K562 (cell line): Measurements from ENCODE around the gene STT3B. TPM values are rescaled to one million over a fixed set of nuclear protein-coding genes. Genes with fewer than 3 reads are reported as not detected.

Experiments used
- CSDE1 ChIP-seq, 2 experiments: fragments of 450-650 bp; IDR thresholded peaks; 2 replicates each; pipeline ENCODE4 v1.6.1; 2016; ENCODE audit warnings: mild to moderate bottlenecking in 1 of 2
- E2F3 ChIP-seq: fragments of 250-450 bp; sonication (Bioruptor Pico); IDR thresholded peaks from 2 replicates; pipeline ENCODE4 v1.4.0; 2020; ENCODE audit warnings: mild to moderate bottlenecking
- ESRRA ChIP-seq: fragments of 450-650 bp; IDR thresholded peaks from 2 replicates; pipeline ENCODE4 v1.6.1; 2014; ENCODE audit warnings: low read depth, mild to moderate bottlenecking, moderate library complexity, borderline replicate concordance
- ETV5 ChIP-seq: sonication (generic); formaldehyde crosslinking; IDR thresholded peaks from 2 replicates; pipeline ENCODE4 v1.4.0; 2020; ENCODE audit warnings: low read depth, mild to moderate bottlenecking, missing genetic modification reagents
- ILF3 ChIP-seq: fragments of 450-650 bp; IDR thresholded peaks from 2 replicates; pipeline ENCODE4 v1.6.1; 2018; ENCODE audit warnings: antibody characterized with exemption, mild to moderate bottlenecking, moderate library complexity, borderline replicate concordance
- JUN ChIP-seq, 2 experiments: sonication (generic) in 1 of 2; formaldehyde crosslinking in 1 of 2; IDR thresholded peaks; 2 replicates each; pipeline versions ENCODE4 v1.6.1 to v1.8.0; 2012 to 2022; ENCODE audit warnings: borderline replicate concordance in 2 of 2, mild to moderate bottlenecking in 2 of 2, improper control_type of control experiment in 1 of 2, low read depth in 1 of 2, low read length in 1 of 2, missing genetic modification reagents in 1 of 2
- NFE2 ChIP-seq: IDR thresholded peaks from 2 replicates; pipeline ENCODE4 v1.6.1; 2014; ENCODE audit warnings: antibody characterized with exemption, low read depth
- NFIC ChIP-seq: fragments of 450-650 bp; IDR thresholded peaks from 2 replicates; pipeline ENCODE4 v1.6.1; 2017; ENCODE audit warnings: mild to moderate bottlenecking, inconsistent platforms
- PML ChIP-seq: IDR thresholded peaks from 2 replicates; pipeline ENCODE4 v1.6.1; 2012; ENCODE audit warnings: low read length, inconsistent platforms
- POLR2AphosphoS5 ChIP-seq: IDR thresholded peaks from 2 replicates; pipeline ENCODE4 v1.6.1; 2011; ENCODE audit warnings: mild to moderate bottlenecking, low read depth, low read length, moderate library complexity; ENCODE audit not compliant: control insufficient read depth, insufficient read depth
- RBM39 ChIP-seq: fragments of 200-400 bp; formaldehyde crosslinking; optimal IDR thresholded peaks from 2 replicates; pipeline ENCODE3; 2018; ENCODE audit warnings: low read depth, low read length
- RFX5 ChIP-seq: IDR thresholded peaks from 2 replicates; pipeline ENCODE4 v1.6.1; 2011; ENCODE audit warnings: low read depth, mild to moderate bottlenecking, improper control_type of control experiment, low read length
- RNF2 ChIP-seq: sonication (generic); IDR thresholded peaks from 2 replicates; pipeline ENCODE4 v1.6.1; 2016
- TCF3 ChIP-seq: sonication (generic); formaldehyde crosslinking; IDR thresholded peaks from 2 replicates; pipeline ENCODE4 v1.4.0; 2020; ENCODE audit warnings: mild to moderate bottlenecking, missing genetic modification reagents
- ZNF354B ChIP-seq: fragments of 250-450 bp; sonication (Bioruptor Pico); IDR thresholded peaks from 2 replicates; pipeline ENCODE4 v1.4.0; 2020
- polyA plus RNA-seq, 8 experiments: library from polyadenylated mRNA; depleted of rRNA in 4 of 8; stranded (reverse) in 5 of 8; unstranded in 3 of 8; fragments of >200 nt; fragmentation: Nextera tagmentation in 2 of 8; fragmentation: Illumina TruSeq in 1 of 8; extraction: Ambion mirVana in 2 of 8; extraction: Trizol in 1 of 8; gene quantifications; 2 replicates each; pipeline versions ENCODE4 v1.2.1 to v1.2.3, GENCODE V29; 2011 to 2014; ENCODE audit warnings: inconsistent platforms in 1 of 8, missing spikeins in 1 of 8
- total RNA-seq, 7 experiments: library from RNA; depleted of rRNA in 6 of 7; stranded (reverse); fragments of >200 nt in 6 of 7; fragmentation: Illumina TruSeq in 2 of 7; extraction: Trizol in 2 of 7; gene quantifications; 2 replicates each; pipeline versions ENCODE4 v1.2.1 to v1.2.3, GENCODE V29; 2011 to 2021; ENCODE audit warnings: low replicate concordance in 1 of 7
- TF ChIP-seq, protein P1 (sequence below): conservative IDR thresholded peaks from 2 replicates; pipeline ENCODE4 v1.6.1; 2011; ENCODE audit warnings: low read depth, mild to moderate bottlenecking, low read length; ENCODE audit not compliant: control insufficient read depth
- TF ChIP-seq, protein P2 (sequence below), 2 experiments: fragments of 450-650 bp in 1 of 2; IDR thresholded peaks; 2 replicates each; pipeline ENCODE4 v1.6.1; 2011 to 2017; ENCODE audit warnings: low read depth in 2 of 2, antibody characterized with exemption in 1 of 2, borderline replicate concordance in 1 of 2, low read length in 1 of 2, mild to moderate bottlenecking in 1 of 2, mixed read lengths in 1 of 2; ENCODE audit not compliant: control insufficient read depth in 1 of 2
- TF ChIP-seq, protein P3 (sequence below): sonication (generic); formaldehyde crosslinking; IDR thresholded peaks from 2 replicates; pipeline ENCODE4 v1.5.0; 2020; ENCODE audit warnings: missing genetic modification reagents
- TF ChIP-seq, protein P4 (sequence below), 2 experiments: fragments of 450-650 bp; IDR thresholded peaks; 2 replicates each; pipeline ENCODE4 v1.6.1; 2018; ENCODE audit warnings: mild to moderate bottlenecking in 2 of 2, low read depth in 1 of 2; ENCODE audit not compliant: partially characterized antibody in 2 of 2

The STT3B gene
- total and polyA plus RNA-seq, 9 of the 15 experiments (the other 6 are each of a cell fraction or from before 2014, with no cell fraction given), result 22.4 to 147 (median 100) TPM

DNA sequence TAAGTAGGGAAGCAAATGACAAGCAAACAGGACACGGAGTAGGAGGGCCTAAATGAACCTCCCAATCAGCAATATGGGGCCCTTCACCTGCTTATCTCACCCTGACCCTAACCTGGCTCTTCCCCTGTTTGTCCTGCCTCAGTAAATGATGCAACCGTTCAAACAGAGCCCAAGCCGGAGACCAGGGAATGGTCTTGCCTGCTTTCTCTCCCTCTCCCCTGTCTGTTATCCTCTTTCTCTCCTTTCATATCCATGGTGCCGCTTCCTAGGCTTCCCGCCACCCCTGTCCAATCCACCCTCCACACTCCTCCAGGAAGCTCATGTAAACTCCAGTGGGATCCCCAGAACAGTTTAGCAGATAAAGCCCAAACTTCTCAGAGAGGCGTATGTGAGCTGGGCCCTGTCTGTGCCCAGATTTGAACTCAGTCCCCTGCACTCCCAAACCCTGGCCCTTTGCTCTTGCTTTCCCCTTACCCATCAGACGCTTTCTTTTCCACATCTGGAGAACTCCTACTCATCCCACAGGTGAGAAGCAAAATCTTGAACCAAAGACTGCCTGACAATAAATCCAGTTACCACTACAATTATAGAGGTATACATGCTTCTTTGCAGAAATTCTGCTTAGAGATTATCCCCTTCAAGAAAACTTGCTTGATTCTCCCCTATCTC is 45.7 kb upstream of the STT3B start (continued):
- TF ChIP-seq, protein P1, sequence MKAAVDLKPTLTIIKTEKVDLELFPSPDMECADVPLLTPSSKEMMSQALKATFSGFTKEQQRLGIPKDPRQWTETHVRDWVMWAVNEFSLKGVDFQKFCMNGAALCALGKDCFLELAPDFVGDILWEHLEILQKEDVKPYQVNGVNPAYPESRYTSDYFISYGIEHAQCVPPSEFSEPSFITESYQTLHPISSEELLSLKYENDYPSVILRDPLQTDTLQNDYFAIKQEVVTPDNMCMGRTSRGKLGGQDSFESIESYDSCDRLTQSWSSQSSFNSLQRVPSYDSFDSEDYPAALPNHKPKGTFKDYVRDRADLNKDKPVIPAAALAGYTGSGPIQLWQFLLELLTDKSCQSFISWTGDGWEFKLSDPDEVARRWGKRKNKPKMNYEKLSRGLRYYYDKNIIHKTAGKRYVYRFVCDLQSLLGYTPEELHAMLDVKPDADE, result no peak
- TF ChIP-seq PML, result no peak
- no peak for TF ChIP-seq RBM39
- TF ChIP-seq, protein P2, sequence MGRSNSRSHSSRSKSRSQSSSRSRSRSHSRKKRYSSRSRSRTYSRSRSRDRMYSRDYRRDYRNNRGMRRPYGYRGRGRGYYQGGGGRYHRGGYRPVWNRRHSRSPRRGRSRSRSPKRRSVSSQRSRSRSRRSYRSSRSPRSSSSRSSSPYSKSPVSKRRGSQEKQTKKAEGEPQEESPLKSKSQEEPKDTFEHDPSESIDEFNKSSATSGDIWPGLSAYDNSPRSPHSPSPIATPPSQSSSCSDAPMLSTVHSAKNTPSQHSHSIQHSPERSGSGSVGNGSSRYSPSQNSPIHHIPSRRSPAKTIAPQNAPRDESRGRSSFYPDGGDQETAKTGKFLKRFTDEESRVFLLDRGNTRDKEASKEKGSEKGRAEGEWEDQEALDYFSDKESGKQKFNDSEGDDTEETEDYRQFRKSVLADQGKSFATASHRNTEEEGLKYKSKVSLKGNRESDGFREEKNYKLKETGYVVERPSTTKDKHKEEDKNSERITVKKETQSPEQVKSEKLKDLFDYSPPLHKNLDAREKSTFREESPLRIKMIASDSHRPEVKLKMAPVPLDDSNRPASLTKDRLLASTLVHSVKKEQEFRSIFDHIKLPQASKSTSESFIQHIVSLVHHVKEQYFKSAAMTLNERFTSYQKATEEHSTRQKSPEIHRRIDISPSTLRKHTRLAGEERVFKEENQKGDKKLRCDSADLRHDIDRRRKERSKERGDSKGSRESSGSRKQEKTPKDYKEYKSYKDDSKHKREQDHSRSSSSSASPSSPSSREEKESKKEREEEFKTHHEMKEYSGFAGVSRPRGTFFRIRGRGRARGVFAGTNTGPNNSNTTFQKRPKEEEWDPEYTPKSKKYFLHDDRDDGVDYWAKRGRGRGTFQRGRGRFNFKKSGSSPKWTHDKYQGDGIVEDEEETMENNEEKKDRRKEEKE (IDR thresholded peaks at IDR 0.05; ENCODE audit: borderline replicate concordance in 1 of 2, control insufficient read depth in 1 of 2, low read depth in 2 of 2, low read length in 1 of 2), result no peak
- no peak for TF ChIP-seq NFIC
- TF ChIP-seq, protein P3, sequence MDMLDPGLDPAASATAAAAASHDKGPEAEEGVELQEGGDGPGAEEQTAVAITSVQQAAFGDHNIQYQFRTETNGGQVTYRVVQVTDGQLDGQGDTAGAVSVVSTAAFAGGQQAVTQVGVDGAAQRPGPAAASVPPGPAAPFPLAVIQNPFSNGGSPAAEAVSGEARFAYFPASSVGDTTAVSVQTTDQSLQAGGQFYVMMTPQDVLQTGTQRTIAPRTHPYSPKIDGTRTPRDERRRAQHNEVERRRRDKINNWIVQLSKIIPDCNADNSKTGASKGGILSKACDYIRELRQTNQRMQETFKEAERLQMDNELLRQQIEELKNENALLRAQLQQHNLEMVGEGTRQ, result no peak
- TF ChIP-seq ESRRA, result peak; percentile 57; the same call in 1 of the 2 replicates
- TF ChIP-seq JUN (IDR thresholded peaks at IDR 0.05; ENCODE audit: borderline replicate concordance, low read depth, low read length), result peak; percentile 46; the same call in 1 of the 2 replicates
- TF ChIP-seq JUN (CRISPR knock-in tag; IDR thresholded peaks at IDR 0.05; ENCODE audit: borderline replicate concordance), result no peak
- TF ChIP-seq, protein P4, sequence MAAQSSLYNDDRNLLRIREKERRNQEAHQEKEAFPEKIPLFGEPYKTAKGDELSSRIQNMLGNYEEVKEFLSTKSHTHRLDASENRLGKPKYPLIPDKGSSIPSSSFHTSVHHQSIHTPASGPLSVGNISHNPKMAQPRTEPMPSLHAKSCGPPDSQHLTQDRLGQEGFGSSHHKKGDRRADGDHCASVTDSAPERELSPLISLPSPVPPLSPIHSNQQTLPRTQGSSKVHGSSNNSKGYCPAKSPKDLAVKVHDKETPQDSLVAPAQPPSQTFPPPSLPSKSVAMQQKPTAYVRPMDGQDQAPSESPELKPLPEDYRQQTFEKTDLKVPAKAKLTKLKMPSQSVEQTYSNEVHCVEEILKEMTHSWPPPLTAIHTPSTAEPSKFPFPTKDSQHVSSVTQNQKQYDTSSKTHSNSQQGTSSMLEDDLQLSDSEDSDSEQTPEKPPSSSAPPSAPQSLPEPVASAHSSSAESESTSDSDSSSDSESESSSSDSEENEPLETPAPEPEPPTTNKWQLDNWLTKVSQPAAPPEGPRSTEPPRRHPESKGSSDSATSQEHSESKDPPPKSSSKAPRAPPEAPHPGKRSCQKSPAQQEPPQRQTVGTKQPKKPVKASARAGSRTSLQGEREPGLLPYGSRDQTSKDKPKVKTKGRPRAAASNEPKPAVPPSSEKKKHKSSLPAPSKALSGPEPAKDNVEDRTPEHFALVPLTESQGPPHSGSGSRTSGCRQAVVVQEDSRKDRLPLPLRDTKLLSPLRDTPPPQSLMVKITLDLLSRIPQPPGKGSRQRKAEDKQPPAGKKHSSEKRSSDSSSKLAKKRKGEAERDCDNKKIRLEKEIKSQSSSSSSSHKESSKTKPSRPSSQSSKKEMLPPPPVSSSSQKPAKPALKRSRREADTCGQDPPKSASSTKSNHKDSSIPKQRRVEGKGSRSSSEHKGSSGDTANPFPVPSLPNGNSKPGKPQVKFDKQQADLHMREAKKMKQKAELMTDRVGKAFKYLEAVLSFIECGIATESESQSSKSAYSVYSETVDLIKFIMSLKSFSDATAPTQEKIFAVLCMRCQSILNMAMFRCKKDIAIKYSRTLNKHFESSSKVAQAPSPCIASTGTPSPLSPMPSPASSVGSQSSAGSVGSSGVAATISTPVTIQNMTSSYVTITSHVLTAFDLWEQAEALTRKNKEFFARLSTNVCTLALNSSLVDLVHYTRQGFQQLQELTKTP (IDR thresholded peaks at IDR 0.05; ENCODE audit: low read depth in 1 of 2, partially characterized antibody in 2 of 2), result peak in 1 of 2 experiments; percentile 39
- no peak for TF ChIP-seq NFE2
- no peak for TF ChIP-seq ZNF354B
- no peak for TF ChIP-seq RFX5
- no peak for TF ChIP-seq ILF3
- peak; percentile 31; the same call in 1 of the 2 replicates for TF ChIP-seq TCF3
- no peak for TF ChIP-seq CSDE1 (IDR thresholded peaks at IDR 0.05)
- no peak for TF ChIP-seq ETV5
- no peak for TF ChIP-seq E2F3 (CRISPR knock-in tag)
- TF ChIP-seq POLR2AphosphoS5, result no peak
- TF ChIP-seq RNF2, result peak; percentile 63; the same call in 1 of the 2 replicates
